Hypothalamus (tissue), 51 donors: ENCODE data around the gene TMUB2.

ENCODE experiments used
- DNase-seq, 51 donors: peaks; one replicate each; lab custom pipeline; 2025; lab: John Stamatoyannopoulos, UW

TMUB2 gene

DNA sequence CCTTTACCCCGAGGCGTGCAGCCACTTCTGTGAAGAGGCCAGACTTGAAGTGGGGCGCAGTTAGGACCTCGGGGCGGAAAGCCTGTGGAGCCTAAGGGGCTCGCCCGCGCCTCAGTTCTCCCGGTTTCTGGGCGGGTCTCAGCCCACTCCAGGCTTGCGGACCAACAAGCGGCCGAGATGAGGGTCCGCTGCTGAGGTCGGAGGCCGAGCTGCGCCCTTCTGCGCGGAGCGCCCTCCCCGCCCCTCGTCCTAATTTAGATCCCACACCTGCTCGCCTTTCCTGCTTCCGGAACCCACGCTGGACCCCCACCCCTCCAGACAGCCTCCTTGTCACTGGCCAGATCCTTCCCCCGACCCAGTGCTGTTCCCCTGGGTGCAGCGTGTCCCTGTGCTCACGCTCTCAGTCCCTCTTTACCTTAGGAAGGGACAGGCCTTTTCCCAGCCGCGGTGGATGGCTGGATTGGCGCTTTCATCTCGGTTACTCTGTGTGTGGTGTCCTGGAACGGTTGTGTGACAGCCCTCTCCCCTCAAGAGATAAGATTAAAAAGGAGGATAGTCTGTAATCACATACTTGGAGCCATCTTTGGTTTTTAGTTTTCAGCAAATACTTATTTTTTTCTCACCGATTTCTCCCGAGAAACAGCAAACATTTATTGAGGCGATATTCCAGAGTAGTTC is 13.8 kb downstream of the TMUB2 start:
- peak in 5 of 51 donors; percentile 24 to 57 (median 47) for DNase-seq

DNA sequence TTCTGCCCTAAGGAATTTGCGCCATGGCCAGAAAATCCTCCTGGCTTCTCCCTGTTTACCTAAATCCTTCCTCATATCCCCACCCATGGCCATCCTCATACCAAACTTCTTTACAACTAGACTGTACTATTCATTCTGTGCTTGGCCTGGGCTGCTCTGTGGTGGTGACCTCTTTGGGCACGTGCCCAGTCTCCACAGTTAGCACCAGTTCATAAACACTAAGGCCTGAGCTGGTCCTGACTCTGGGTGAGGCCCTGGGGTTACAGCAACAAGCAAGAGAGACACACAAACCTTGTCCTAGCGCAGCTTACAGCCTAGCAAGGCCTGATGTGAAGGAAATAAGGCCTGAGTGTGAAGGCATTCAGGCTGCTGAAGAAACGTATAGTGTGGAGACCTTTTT is 16.0 kb downstream of the TMUB2 start:
- no peak for DNase-seq

DNA sequence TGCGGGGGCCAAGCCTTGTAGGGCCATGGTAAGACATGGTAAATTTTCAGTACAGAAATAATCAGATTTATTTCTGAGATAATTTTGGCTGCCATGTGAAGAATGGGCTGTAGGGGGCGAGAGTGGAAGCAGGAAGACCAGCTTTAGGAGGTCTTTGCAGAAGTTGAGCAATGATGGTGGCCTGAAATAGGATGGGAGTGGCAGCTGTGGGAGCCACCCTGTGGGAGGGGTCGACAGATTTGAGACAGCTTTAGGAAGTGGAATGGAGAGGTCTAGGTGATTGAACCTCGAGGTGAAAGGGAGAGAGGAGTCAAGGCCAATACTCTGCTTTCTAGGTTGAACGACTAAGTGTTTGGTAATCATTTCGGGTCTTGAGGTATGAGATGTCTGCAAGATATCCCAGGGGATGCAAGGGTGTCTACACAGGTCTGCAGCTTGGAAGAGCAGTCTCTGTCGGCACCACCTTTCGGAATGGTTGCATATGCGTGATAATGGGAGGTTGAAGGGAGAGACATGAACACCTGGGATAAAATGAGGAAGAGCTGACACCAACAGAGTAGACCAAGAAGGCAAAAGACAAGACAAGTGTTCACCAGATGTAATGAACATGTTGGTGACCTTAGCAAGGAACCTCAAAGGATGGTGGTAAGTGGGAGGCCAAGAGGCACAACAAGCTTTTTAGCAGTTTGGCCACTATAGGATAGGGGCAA is 17.1 kb downstream of the TMUB2 start:
- DNase-seq: peak in 3 of 51 donors; percentile 10 to 17 (median 13)

DNA sequence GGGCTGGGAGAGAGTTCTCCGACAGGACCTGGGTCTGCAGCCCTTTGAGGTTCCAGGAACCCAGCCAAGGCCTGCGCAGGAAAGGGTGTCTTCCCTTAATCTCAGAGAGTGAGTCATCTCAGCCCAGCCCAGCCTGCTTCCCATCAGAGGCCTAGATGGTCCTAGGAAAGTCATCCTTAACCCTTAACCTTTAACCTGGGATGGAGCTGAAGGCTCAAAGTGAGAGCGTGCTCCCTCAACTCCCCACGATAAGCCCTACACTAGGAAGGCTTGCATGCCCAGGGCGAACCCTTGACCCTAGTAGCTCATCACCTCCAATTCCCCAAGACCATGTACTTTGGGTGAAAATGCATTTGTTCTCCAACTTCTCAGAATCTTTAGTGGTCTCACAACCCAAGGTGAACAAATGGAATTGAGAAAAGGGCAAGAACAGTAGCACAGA is 17.7 kb downstream of the TMUB2 start:
- DNase-seq: no peak

DNA sequence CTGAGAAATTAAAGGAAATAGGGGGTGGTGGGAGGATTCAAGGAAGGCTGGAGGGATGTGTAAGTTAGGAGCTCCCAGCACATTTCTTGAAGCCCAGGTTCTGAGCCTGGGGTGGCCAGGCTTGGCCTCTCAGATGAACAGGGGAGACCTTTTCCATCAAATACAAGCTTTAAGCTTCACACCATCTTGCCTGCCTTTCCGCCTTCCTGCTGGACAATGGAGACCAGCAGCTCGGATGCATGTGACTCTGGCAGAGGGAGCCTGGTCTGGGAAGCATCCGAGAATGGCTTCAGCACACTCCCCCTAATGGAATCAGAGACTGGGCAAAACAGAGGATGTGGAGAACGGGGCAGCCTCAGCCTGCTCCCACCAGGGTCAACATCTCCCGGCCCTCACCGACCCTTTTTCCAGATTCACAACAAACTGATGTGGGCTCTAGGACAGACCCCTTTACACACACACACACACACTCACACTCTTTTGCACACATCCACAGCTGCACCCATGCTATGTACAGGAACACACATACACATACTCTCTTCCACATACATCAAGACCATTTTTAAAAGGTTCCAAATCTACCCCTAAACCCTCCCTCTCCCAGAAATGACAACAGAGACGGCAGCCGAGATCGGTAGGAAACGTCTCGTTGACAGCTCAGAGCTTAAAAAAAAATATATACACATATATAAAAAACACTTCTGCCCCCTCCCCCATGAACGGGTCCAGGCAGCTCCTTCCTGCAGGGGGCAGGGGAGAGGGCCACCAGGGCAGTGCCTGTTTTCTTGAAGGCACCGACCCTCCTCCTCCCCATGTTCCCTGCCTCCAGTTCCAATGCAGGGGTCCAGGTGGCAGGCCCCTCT is 19.4 kb downstream of the TMUB2 start:
- no peak for DNase-seq

DNA sequence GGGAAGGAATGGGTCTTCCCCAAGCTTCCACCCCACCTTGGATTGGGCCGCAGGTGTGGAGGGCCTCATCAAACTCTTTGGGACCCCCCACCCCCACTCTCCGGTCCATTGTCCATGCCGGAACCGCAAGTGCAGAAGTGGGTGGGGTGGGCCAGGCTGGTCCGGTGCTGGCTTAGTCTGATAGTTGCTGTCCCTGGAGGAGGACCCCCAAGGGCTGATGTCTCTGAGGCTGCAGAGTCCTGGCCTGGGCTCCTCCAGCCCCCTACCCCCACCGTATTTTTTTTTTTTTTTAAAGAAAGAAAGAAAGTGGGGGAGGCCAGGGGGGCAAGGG is 20.0 kb downstream of the TMUB2 start:
- DNase-seq: no peak

DNA sequence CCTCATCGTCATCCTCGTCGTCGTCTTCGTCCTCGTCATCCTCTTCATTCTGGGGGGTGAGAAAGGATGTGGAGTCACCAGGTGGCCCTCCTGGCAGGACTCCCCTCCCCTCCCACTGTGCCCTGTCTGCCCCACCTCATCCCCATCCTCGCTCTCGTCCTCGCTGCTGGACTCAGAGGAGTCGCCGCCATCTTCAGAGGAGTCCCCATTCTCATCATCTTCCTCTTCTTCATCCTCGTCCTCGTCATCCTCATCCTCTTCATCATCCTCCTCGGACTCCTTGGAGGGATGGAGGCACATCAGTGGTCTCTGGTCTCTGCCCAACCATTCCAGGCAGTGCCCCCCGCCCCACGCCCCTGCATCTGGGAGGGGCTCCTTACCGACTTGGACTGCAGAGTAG is 20.5 kb downstream of the TMUB2 start:
- no peak for DNase-seq

DNA sequence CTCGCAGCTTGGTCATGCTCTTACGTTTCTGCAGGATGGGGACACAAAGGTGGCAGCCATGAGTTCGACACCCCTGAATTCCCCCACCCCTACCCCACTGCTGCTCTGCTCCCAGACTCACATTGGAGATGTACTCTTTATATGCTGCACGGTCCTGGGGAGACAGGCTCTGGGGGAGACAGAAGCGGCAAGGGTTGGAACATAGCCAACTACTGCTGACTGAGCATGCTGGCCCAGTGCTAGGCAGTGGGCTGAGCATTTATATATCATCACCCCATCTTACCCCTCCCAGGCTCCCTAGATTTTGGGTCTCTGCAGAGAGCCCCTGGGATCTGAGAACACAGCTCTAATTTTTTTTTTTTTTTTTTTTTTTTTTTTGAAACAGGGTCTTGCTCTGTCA is 21.0 kb downstream of the TMUB2 start:
- no peak for DNase-seq

DNA sequence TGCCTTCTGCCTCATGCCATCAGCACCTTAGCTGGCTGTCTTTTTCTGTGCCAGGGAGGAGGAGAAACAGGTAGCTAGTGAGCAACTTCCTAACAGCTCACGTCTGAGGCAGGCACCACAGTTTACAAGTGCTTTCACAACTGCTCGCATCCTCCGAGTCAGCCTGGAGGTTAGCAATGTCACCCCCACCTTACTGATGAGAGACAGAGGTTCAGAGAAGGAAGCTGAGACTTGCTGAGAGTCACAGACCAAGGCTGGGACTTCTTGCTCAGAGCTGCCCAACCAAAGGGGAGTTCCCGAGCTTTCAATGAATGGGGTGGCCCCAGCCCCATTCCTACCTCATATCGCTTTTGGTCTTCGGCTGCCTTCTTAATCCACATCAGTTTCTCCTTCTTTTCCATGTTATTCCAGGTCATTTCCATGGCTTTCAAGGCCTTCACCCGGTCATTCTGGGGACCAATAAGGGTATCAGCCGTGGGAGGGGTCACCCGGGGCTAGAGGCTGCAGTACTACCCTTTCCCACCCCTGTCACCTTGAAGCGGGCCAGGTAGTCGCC is 23.1 kb downstream of the TMUB2 start:
- DNase-seq: no peak

DNA sequence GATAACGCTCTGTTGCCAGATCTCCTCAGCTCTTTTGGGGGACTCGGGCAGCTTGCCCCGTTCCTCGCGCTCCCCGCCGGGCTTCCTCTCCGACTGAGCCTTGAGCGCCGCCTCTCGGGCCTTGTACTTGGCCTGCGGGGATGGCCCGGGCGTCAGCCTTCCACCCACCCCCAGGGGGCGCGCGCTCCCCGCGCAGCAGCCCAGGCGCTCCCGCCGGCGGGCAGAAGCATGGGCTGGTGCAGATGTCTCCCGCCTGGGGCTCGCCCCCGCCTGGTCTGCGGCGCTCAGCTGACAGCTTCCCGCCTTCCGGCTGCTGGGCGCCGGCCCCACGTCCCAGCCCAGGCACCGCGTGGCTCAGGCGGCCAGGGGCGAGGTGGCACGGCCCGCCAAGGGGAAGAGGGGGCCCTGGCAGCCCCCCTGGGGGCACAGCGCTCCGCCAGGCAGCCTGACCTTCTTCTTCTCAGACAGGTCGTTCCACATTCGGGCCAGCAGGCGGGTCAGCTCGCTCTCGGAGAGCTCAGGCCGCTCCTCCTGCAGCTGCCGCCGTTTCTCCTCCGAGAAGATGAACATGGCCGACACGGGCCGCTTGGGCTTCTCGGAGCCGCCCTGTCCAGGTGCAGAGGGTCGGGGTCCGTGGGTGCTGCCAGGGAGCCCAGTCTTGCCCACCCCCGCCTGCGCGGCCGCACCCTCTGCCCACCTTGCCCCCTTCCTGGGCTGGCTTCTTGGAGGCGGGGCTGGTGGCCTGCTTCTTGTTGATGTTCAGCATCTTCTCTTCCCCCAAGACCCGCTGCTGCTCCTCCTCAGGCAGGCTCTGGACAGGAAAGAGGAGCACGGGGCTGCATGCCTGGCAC is 23.8 kb downstream of the TMUB2 start:
- DNase-seq: peak in 50 of 51 donors; percentile 23 to 95 (median 79)

DNA sequence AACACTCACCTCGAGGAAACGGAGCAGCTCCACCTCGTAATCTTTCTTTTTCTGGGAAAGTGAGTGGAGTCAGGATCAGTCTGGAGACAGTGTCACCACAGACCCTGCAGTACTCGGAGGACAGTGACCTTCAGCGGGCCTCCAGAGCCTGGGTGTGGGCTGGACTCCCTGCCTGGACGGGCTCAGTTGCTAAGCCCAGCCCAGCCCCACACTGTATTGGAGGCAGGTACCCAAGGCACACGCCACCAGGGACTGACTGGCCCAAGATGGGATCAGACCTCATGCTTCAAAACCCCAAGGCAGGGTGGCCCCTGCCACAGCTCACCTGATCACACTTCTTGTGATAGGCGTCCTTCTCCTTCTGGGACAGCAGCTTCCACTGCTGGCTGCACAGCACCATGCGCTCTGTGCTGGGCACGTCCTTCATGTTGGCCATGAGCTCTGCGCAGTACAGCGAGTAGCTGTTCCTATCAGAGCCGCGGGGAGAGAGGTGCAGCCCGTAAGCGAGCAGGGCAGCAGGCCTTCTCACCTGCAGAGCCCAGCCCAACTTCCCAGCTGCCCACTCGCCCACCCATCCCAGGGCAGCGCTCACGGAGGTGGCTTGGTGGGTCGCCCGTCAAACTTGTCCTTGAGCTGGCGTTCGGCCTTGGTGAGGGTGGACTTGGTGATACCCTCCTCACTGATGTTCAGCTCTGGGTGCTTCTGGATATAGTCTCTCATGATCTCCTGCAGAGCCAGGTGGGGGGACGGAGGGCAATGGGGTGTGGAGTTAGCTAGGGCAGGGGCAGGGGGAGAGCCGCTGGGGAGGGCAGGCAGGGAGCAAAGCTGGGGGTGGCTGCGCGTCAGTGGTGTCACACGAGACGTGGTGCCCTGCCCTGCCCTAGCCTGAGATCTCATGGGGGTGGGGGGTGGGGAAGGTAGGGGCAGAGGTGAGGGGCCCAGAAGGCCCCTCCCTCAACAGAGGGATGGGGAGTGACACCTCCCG is 24.8 kb downstream of the TMUB2 start:
- DNase-seq: no peak

DNA sequence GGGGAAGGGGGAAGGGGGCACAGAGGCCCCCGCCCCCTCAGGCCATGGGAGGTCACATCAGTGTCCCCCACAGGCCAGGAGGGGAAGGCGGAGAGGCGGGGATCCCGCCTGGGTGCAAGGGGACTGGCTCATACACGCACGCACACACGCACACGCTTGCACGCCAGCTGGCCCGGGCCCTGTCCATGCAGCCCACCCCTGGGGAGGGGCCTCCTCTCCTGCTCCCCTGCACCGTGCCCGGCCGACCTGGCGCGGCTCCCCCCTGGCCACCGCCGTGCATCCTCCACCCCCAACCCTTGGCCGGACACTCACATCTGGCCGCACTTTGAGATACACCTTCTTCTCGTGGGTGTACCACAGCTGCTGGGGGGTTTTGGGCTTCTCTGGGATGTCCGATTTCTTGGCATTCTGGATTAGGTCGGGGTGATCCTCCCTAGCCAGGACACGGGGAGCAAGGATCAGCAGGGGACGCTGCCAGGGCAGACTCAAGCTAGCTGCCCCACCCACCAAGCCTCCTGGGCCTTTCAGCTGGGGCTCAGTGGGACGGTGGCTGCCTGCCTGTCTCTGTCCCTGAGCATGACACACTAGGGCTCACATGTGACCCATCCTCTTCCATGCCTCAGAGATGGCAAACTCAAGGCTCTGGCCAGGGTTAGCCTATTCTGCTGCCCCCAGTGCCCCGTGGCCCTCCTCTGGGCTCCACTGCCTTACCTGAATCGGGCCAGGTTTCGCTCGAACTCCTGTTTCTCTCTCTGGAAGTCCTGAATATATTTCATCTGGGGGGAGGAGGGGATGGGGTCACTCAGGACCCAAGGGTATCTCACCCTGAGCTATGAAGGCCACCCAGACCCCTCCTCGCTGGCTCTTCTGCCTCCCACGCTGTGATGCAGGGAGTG is 26.0 kb downstream of the TMUB2 start:
- DNase-seq: no peak

DNA sequence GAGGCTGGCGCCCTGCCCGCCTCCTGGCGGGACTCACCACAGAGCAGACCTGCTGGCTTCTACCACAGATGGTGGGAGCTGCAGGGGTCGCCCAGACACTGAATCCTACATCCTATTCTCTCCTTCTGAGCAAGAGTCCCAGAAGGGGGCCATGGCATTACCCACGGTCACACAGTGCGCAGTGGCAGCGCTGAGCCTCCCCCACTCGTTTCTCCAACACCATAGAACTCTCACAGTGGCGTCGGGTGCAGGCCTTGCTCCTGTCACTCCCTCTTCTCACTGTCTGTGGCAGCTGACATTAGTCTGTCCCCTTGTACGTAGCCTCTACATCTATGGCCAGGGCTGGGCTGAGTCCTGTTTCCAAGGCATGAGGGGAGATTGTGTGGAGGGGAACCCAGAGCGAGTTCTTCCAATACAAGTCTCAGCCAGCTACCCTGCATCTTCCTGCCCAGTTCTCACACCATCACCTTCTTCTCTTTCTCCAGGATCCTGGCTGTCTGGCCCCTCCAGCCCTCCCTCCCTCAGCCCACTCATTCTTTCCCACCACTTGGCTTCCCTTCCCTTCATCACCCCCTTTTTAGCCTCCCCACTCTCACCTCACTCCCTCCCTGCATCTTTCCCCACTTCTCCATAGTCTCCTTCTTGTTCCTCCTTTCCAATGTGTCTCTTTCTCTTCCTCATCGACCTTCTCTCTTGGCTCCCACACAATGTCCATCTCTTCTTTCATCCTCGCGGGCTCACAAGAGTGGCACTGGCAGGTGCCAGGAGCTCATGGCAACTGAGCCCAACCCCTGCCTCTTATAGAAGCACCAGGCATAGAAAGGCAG is 26.8 kb downstream of the TMUB2 start:
- DNase-seq: no peak

DNA sequence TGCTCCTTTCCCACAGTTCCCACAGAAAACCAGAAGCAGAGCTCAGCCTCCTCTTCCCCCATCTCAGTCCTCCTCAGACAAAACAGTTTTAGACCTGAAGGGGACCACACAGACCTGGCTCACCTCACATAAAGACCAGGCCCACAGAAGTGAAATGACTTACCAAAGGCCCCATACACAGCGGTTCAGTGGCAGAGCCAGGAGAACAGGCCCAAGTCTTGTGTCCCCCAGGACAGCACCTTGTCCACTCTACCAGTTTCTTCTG is 27.4 kb downstream of the TMUB2 start:
- DNase-seq: no peak

DNA sequence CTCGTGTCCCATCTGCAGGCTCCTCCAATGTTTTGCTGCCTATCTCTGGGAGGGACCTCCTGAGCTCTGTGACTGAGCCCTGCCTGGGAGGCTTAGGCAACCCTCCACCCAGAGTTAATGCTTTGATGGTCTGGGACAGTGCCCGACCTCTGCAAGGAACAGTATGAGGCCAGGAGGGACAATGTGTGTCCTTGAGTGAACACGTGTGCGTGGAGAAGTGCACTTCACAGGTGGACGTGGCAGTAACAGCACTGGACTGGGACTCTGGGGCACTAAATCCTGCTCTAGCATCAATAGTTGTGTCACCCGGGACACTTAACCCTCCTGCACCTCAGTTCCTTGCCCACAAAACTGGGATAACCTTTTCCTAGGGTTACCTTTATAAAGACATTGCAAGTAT is 28.1 kb downstream of the TMUB2 start:
- DNase-seq: no peak

DNA sequence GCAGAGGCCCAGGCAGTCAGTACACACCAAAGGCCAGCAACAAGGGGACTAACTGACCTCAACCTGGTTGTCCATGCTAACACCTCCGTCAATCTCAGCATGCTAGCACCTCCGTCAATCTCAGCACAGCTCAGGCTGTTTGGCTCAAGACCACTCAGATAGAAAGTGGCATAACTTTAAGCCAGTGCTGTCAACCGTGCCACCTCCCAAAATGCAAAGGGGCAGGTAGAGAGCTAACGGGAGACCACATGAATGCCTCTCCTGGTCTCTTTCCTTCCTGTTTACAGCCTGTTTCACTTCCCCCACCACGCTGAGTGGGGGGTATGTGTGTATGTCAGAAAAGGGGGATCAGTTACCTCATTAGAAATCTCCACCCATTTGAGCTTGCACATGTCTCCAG is 29.4 kb downstream of the TMUB2 start:
- DNase-seq: no peak

DNA sequence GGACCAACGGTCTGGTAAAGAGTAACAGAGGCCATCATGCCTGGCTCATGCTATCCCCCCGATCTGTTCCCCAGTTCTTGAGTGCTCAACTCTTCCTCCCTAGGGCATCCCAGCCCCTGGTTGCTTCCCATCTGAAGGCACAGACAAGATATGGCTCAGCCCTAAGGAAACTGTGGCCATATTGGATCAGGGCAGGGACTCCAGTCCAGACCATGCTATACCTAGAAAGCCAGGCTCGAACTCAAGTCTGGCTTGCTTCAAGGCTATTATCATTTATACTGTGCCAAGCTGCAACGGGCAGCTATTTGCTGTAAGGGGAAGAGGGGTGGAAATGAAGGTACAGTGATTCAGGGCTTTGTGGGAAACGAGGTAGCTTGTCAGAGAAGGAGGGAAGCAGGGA is 29.9 kb downstream of the TMUB2 start:
- DNase-seq: no peak
